ENCODE measurements around the gene IRX2.

The IRX2 gene

DNA sequence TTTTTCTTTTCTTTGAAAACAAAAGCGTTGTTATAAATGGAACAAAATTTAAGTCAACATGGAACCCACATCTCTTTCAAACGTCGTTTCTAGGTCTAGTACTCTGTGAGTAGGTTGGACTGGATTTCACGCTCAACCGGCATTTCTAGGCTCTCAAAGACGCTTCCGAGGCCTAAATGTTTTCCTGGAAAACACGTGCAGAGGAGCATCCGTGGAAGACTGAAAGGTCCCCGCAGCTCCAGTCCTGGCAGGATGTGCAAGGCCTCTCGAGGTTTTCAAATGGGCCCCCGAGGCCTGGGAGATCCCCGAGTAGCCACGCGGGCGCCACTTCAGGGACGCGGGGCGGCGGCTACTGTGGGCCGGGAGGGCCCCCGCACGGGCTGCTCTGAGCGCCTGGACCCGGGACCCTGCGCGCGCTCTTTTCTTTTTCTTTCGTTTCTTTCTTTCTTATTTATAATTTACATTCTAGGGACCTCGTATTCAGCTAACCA lies 4.2 kb upstream of the IRX2 start:
- no peak for DNase-seq

GRCh38 chr5:2755076-2755680 lies 3.7 kb upstream of the IRX2 start:
- DNase-seq, result no peak

- no peak for DNase-seq
These were observed 3.2 kb upstream of the IRX2 start for GRCh38 chr5:2754581-2755075.

- no peak for DNase-seq
These were observed 2.3 kb upstream of the IRX2 start for GRCh38 chr5:2753452-2754420.

DNA sequence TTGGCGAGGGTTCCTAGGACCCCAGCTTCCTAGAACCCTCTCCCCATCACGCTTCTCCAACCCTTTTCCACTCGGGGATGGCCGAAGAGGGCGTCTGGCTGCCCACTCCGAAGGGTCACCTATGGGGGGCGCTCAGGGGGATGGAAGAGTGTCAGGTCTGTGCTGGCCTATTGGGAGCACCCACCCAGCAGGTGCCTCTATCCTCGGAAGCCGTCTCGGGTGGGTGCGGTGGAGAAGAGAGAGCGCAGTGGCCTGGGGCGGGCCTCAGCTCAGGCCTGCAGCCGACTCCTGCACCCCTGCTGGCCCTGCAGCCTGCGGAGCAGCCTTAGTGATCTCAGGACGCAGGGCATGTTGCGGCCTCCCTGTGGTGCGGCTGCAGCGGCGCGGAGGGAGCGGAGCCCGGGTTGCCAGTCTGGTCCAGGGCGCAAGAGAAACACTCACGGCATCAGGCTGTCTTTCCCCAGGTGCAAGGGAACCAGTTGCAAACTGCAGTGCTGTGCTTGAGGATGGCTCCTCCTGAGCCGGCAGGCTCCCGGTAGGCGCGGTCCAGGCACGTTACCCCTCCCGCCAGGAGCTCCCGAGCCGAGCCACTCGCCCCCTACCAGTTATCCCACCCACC lies 1.5 kb upstream of the IRX2 start:
- DNase-seq, result no peak

DNA sequence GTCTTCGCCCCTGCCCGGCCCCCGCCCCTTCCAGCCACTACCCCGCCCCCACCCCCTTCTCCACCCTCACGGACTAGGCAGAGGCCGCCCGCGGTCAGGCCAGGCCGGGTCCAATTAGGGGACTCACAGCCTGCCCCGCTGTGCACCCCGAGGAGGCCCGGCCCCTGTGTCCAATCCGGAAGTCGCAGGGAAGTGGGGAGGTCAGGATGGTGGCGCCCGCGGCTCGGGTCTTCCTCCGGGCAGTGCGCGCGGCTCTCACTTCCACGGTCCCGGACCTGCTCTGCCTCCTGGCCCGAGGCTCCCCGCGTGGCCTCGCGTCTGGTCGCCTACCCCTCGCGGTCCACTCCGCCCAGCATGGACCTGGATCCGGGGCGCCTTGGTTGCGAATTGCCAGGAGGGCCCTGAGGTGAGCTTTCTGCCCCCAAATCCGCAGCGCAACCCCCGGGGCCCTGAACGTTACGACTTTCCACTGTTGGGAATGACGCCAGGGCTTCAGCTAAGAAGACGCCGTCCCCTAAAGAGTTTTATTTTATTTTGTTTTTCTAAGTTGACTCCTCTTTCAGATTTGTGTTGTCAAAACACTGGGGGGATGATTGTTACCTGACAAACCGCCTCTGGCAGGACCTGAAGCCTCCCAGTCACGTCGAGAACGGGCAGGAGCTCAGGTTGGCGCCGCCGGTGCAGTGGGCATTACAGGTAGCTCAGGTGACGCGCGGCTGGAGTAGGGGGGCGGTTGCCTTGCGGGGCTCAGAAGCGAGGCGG lies 763 bp upstream of the IRX2 start:
- DNase-seq, result no peak

DNA sequence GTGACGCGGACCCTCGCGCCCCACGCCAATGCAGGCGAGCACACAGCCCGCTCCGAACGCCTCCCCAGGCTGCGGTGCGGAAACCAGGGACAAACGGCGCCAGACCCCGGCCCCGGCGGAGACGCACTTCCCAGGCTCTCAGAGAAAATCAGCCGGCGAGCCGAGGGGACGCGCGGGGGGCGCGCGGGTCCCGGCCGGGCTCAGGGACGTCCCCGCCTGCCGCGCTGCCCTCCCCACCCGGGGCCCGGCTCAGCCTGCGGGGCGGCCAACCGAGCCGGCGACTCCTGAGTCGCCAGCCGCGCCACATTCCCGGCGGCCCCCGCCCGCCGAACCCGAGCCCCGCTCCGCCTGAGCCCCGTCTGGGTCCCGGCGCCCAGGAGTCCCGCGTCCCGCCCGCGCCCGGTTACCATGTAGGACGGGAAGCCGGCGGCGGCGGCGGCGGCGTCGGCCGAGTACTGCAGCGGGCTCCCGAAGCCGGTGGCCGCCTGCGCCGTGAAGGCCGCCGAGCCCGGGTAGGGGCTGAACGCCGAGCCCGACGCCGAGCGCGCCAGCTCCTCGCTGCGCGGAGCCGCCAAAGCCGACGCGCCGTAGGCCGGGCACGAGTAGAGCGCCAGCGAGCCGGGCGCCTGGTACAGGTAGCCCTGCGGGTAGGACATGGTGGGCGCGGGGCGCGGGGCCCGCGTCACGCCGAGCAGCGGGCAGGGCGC lies 566 bp downstream of the IRX2 start:
- no peak for DNase-seq

DNA sequence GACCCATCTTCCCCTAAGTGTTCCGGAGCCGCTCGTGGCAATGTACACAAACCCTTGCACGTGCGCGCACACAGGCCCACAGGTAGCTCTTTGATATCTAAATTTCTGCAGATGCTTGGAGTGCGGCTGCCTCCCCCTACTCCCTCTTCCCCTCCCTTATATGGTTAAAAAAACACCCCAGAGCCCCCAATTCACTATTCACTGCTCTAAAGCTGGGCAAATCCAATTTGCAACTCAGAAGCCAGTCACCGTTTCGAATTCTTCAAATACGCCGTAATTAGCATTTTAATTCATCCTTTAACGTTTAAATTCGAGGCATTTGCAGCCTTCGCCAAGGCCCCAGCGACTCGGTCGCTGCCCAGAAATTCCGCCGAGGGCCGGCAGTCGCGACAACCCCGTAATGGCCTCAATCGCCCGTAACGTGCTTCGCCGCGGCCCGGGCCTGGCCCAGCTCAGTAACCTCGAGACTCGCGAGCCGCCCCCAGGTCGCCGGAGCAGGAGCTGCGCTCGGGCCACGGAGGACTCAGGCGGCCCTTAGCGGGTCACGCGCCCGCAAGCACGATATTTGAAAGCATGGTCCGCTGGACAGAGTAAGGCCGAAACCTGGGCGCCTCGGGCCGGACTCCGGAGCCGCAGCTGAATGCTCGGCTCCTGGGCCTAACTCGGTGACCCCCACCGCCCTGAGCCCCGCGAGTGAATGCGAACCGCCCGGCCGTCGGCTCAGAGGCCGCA lies 1.3 kb downstream of the IRX2 start:
- no peak for DNase-seq

DNA sequence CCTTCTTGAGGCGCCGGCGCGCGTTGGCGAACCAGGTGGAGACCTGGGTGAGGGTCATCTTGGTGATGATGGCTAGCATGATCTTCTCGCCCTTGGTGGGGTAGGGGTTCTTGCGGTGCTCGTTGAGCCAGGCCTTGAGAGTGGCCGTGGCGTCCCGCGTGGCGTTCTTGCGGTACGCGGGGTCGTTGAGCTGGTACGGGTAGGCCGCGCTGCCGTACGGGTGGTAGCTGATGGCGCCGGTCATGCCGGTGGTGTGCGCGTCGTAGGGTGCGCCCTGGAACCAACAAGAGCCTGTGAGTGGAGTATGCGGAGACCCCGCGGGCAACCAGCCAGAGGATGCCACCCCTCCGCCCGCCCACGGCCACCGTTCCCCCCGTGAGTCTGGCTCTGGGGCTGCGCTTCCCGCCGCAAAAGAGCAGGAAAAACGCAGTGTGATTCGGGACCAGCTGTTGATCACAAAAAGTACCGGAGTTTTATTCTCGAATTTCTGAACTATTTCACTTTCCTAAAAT lies 1.9 kb downstream of the IRX2 start:
- DNase-seq, result no peak

DNA sequence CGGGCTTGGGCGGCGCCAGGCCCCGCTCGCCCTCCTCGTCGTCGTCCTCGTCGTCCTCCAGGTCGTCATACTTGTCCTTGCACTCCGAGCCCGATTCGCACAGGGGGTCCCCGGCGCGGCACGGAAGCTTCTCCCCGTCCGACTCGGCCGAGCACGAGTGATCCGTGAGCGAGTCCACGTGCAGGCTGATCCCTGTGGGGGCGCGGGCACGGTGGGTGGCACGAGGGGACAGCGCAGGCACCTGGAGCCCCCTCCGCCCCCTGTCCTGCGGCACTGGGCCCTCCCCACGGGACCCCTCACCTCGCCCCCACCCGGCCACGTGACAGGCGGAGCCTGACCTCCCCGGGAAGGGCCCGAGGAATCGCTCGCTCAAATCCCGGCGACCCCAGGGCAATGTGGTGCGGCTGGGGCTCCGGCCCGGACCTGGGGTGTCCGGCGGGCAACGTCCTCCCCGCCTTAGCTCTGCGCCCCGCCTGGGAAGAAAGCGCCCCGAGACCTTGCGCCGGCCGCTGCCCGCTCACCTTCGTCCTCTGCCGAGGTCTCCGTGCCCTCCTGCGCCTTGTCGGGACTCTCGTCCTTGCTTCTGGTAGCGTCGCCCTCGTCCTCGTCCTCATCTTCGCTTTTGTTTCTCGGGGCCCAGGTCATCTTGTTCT lies 2.5 kb downstream of the IRX2 start:
- DNase-seq, result no peak

GRCh38 chr5:2748179-2748860 lies 3.2 kb downstream of the IRX2 start:
- no peak for DNase-seq

DNA sequence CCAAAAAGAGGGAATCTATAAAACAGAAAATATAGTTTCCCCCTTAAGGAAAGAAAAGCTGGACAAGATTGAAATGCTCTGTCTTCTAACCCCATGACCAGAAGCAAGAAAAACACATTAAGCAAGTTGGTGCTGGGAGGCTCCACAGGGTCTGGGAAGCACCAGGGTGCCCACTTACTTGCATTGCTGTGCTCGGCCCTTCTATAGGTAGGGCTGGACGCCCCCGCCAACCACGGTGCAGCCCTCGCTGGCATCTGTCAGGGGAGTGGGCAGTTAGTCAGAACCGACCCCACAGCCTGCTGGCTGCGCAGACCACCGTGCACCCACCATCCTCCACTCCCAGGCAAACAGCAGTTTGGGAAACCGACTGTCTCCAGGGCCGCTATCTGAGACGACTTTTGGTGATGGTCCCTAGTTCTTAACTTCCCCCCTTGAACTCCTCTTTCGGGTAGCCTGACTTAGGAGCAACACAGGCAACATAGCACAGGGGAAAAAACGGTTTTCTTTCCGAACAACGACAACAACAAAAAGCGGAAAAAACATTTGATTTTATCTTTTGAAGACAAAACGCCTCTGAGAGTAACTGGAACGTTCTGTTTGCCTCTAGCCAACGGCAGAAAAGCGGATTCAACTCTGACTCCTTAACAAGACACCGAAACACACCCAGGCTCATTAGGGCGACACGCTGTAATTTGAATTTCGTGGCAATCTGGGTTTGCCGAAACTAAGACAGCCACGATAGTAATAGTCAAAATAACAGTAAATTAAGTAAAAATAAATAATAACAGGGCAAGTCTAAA lies 3.9 kb downstream of the IRX2 start:
- DNase-seq, result no peak

GRCh38 chr5:2746561-2747032 lies 4.9 kb downstream of the IRX2 start:
- no peak for DNase-seq

DNA sequence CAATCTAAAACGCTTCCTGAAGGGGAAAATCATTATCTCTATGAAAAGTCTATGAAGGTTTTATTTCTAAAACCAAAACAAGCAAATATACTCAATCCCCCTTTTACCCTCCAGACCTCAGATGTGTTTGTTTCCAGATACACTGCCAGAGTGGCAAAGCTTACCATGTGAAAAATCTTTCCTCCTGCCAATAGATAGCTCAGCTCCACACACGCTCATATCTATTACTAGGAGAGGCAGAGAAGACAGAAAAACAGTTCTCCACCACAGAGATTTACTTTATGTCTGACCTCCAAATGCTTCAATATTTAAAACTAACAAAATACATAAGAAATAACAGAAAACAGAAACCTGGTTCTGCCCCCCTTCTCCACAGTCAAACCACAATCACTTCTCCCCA lies 7.0 kb downstream of the IRX2 start:
- no peak for DNase-seq

GRCh38 chr5:2742921-2743679 lies 8.4 kb downstream of the IRX2 start:
- no peak for DNase-seq

DNA sequence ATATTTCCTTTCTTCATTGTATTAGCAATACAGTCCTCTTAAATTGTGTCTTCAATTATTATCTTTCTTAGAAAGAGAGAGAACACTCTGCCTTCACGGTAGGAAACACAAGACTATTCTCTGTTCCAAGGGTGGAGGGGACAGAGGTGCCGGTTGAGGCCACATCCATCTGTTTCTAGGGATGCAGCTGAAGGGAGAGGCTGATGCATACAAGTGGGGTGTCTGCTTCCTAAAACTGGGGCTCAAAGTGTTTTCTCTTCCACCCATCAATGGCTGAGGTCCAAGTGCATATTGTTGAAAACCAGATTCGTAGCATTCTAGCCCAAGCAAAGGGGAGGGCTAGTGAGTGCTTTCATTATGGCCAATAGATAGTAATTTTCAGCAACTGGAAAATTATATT lies 9.5 kb downstream of the IRX2 start:
- DNase-seq, result no peak

- no peak for DNase-seq
These were observed 10.5 kb downstream of the IRX2 start for GRCh38 chr5:2740876-2741555.

Measured in SW 1271 (cell line).